Measurements from ENCODE around the gene MIPOL1. TPM values are rescaled to one million over a fixed set of nuclear protein-coding genes. Genes with fewer than 3 reads are reported as not detected.

MIPOL1 gene
- total RNA-seq, 1 experiment from 2014 or later: 15.4 TPM

DNA sequence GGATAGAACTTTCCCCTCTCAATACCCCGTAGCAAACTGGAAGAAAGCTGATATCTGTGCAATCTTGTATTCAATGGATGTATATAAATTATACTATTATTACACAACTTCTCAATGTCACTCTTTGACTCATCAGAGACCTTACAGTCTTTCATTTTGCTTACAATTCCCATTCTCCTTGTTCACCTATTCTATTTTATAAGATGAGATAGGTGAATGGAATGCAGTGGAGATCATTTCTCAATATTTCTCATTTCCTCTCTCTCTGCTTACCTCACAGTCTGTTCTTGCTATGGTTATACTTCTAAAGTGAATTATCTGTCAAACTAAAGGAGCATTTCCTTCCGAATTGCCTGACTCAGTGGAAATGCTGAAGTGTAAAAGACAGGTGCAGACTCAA lies 382.4 kb downstream of the MIPOL1 start:
- Histone ChIP-seq H3K36me3 (ENCODE audit: control insufficient read depth in 1 of 2, insufficient read depth in 2 of 2, low read length in 2 of 2) (no peaks in the 10 kb centered on the region), H2AFZ (ENCODE audit: low read depth, low read length, poor library complexity, severe bottlenecking) (no peak overlapping the region), H3K79me2 (ENCODE audit: insufficient read depth, low read length) (no peaks in the 10 kb centered on the region), H3K9ac (ENCODE audit: low read length) (no peak overlapping the region), H4K20me1 (ENCODE audit: insufficient read depth) (no peaks in the 10 kb centered on the region), H3K27ac (ENCODE audit: low read depth, low read length) (no peak overlapping the region), H3K9me3 (ENCODE audit: control insufficient read depth in 1 of 2, insufficient read depth in 1 of 2, low read depth in 1 of 2, low read length in 2 of 2) (no peaks in the 10 kb centered on the region), H3K4me3 (replicated peaks in 1 of 2; ENCODE audit: low read depth in 1 of 2, low read length in 2 of 2) (no peak overlapping the region), H3K9me2 (ENCODE audit: insufficient read depth) (no peaks in the 10 kb centered on the region), H3K27me3 (ENCODE audit: insufficient read depth, low read length) (no peaks in the 10 kb centered on the region), H3K4me1 (ENCODE audit: control insufficient read depth in 1 of 2, insufficient read depth in 2 of 2, low read length in 2 of 2) (peaks cover 5 to 20% of the 10 kb centered on the region in 2 experiments; a peak in 3 of 4 replicates), H3K4me2 (ENCODE audit: low read length) (no peak overlapping the region)
- no TSS peak for BruUV-seq (replicated peaks)
- DNase-seq (ENCODE audit: low read depth, low spot score): no peak
- POLR2A ChIA-PET: no interaction called here
- RAD21 ChIA-PET (ENCODE audit: low non-redundant PET in 1 of 2, low total read pairs in 2 of 2, uncharacterized antibody in 2 of 2, unreplicated experiment in 2 of 2): no interaction called here
- CTCF ChIA-PET: no interaction called here
- intact Hi-C loops (cut with micrococcal nuclease): no loop called here
- TF ChIP-seq SP1 (IDR thresholded peaks at IDR 0.05; ENCODE audit: low read depth) (no peak), POLR2AphosphoS5 (IDR thresholded peaks at IDR 0.05; ENCODE audit: low read depth, low read length) (no peak), EZH2phosphoT487 (IDR thresholded peaks at IDR 0.05; ENCODE audit: borderline replicate concordance) (no peak), CEBPB (IDR thresholded peaks at IDR 0.05; ENCODE audit: low read depth) (no peak), EZH2 (IDR thresholded peaks at IDR 0.05) (no peak), JUND (IDR thresholded peaks at IDR 0.05) (no peak), SRF (IDR thresholded peaks at IDR 0.05; ENCODE audit: low read depth) (no peak)
- TF ChIP-seq, protein P1, sequence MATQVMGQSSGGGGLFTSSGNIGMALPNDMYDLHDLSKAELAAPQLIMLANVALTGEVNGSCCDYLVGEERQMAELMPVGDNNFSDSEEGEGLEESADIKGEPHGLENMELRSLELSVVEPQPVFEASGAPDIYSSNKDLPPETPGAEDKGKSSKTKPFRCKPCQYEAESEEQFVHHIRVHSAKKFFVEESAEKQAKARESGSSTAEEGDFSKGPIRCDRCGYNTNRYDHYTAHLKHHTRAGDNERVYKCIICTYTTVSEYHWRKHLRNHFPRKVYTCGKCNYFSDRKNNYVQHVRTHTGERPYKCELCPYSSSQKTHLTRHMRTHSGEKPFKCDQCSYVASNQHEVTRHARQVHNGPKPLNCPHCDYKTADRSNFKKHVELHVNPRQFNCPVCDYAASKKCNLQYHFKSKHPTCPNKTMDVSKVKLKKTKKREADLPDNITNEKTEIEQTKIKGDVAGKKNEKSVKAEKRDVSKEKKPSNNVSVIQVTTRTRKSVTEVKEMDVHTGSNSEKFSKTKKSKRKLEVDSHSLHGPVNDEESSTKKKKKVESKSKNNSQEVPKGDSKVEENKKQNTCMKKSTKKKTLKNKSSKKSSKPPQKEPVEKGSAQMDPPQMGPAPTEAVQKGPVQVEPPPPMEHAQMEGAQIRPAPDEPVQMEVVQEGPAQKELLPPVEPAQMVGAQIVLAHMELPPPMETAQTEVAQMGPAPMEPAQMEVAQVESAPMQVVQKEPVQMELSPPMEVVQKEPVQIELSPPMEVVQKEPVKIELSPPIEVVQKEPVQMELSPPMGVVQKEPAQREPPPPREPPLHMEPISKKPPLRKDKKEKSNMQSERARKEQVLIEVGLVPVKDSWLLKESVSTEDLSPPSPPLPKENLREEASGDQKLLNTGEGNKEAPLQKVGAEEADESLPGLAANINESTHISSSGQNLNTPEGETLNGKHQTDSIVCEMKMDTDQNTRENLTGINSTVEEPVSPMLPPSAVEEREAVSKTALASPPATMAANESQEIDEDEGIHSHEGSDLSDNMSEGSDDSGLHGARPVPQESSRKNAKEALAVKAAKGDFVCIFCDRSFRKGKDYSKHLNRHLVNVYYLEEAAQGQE (IDR thresholded peaks at IDR 0.05; ENCODE audit: low read depth): no peak
- TF ChIP-seq, protein P2, sequence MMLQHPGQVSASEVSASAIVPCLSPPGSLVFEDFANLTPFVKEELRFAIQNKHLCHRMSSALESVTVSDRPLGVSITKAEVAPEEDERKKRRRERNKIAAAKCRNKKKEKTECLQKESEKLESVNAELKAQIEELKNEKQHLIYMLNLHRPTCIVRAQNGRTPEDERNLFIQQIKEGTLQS (IDR thresholded peaks at IDR 0.05): no peak
- TF ChIP-seq, protein P3, sequence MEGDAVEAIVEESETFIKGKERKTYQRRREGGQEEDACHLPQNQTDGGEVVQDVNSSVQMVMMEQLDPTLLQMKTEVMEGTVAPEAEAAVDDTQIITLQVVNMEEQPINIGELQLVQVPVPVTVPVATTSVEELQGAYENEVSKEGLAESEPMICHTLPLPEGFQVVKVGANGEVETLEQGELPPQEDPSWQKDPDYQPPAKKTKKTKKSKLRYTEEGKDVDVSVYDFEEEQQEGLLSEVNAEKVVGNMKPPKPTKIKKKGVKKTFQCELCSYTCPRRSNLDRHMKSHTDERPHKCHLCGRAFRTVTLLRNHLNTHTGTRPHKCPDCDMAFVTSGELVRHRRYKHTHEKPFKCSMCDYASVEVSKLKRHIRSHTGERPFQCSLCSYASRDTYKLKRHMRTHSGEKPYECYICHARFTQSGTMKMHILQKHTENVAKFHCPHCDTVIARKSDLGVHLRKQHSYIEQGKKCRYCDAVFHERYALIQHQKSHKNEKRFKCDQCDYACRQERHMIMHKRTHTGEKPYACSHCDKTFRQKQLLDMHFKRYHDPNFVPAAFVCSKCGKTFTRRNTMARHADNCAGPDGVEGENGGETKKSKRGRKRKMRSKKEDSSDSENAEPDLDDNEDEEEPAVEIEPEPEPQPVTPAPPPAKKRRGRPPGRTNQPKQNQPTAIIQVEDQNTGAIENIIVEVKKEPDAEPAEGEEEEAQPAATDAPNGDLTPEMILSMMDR (IDR thresholded peaks at IDR 0.05 in 2 of 3, conservative IDR thresholded peaks at IDR 0.05 in 1 of 3; ENCODE audit: borderline replicate concordance in 1 of 3, insufficient read depth in 1 of 3, low read depth in 2 of 3, low read length in 2 of 3): no peak
- TF ChIP-seq, protein P4, sequence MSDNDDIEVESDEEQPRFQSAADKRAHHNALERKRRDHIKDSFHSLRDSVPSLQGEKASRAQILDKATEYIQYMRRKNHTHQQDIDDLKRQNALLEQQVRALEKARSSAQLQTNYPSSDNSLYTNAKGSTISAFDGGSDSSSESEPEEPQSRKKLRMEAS (IDR thresholded peaks at IDR 0.05): no peak
- TF ChIP-seq, protein P5, sequence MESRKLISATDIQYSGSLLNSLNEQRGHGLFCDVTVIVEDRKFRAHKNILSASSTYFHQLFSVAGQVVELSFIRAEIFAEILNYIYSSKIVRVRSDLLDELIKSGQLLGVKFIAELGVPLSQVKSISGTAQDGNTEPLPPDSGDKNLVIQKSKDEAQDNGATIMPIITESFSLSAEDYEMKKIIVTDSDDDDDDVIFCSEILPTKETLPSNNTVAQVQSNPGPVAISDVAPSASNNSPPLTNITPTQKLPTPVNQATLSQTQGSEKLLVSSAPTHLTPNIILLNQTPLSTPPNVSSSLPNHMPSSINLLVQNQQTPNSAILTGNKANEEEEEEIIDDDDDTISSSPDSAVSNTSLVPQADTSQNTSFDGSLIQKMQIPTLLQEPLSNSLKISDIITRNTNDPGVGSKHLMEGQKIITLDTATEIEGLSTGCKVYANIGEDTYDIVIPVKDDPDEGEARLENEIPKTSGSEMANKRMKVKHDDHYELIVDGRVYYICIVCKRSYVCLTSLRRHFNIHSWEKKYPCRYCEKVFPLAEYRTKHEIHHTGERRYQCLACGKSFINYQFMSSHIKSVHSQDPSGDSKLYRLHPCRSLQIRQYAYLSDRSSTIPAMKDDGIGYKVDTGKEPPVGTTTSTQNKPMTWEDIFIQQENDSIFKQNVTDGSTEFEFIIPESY (IDR thresholded peaks at IDR 0.05; ENCODE audit: extremely low read depth, insufficient replicate concordance, low read length): no peak
- no peak for ATAC-seq

Data from HCT116 (cell line).